SU-DHL-6 (cell line): ENCODE data around the gene CCDC83.

Experiments used
- H2AFZ ChIP-seq: fragments of 200-600 bp; sonication (generic); 2 replicates; pipeline ENCODE4 v1.6.1; 2014; ENCODE audit warnings: low read depth, mild to moderate bottlenecking, moderate library complexity, mixed read lengths, antibody characterized with exemption, low read length; ENCODE audit not compliant: severe bottlenecking
- H3F3A ChIP-seq: fragments of 200-600 bp; shearing (Covaris generic); 2 replicates; pipeline ENCODE4 v1.6.0; 2016; ENCODE audit warnings: antibody characterized with exemption, mild to moderate bottlenecking; ENCODE audit not compliant: insufficient read depth
- H3K27ac ChIP-seq: fragments of 200-600 bp; sonication (generic); 2 replicates; pipeline ENCODE4 v1.5.1; 2016; ENCODE audit warnings: low read depth, mild to moderate bottlenecking, low read length, moderate library complexity, mixed read lengths
- H3K27me3 ChIP-seq: fragments of 200-600 bp; sonication (generic), shearing (Covaris generic); 2 replicates; pipeline ENCODE4 v1.6.0; 2014; ENCODE audit warnings: mild to moderate bottlenecking, low read length
- H3K36me3 ChIP-seq: fragments of 200-600 bp; sonication (generic); 2 replicates; pipeline ENCODE4 v1.6.1; 2014; ENCODE audit warnings: mild to moderate bottlenecking, low read length, mixed read lengths
- H3K4me2 ChIP-seq: fragments of 300-600, 200-600 bp; shearing (Covaris generic), sonication (generic); 2 replicates; pipeline ENCODE4 v1.6.0; 2014; ENCODE audit warnings: low read length, low read depth, mild to moderate bottlenecking; ENCODE audit not compliant: poor library complexity, severe bottlenecking
- H3K4me3 ChIP-seq: fragments of 200-600 bp; sonication (generic); 2 replicates; pipeline ENCODE4 v1.5.1; 2014; ENCODE audit warnings: antibody characterized with exemption, low read length, mild to moderate bottlenecking, mixed read lengths; ENCODE audit not compliant: insufficient read depth, poor library complexity, severe bottlenecking
- H3K79me2 ChIP-seq: fragments of 200-600 bp; sonication (generic); 2 replicates; pipeline ENCODE4 v1.6.1; 2014; ENCODE audit warnings: mild to moderate bottlenecking, low read length, moderate library complexity; ENCODE audit not compliant: insufficient read depth
- H3K9ac ChIP-seq: fragments of 200-600 bp; sonication (generic); 2 replicates; pipeline ENCODE4 v1.7.0; 2014; ENCODE audit warnings: mild to moderate bottlenecking, low read length
- H3K9me2 ChIP-seq: fragments of 200-600 bp; sonication (generic); replicated peaks from 2 replicates; pipeline ENCODE4 v1.6.1; 2014; ENCODE audit warnings: low read length; ENCODE audit not compliant: insufficient read depth
- H3K9me3 ChIP-seq: fragments of 200-600 bp; sonication (generic); 2 replicates; pipeline ENCODE4 v1.6.1; 2014; ENCODE audit warnings: low read length, mixed read lengths; ENCODE audit not compliant: insufficient read depth
- H4K20me1 ChIP-seq: fragments of 200-600 bp; sonication (generic); 2 replicates; pipeline ENCODE4 v1.6.1; 2014; ENCODE audit warnings: low read depth, mild to moderate bottlenecking, antibody characterized with exemption, low read length, moderate library complexity, mixed read lengths
- CTCF ChIP-seq: fragments of 200-600 bp; sonication (generic); IDR thresholded peaks from one replicate; pipeline ENCODE4 v1.5.1; 2017; ENCODE audit warnings: antibody characterized with exemption, mild to moderate bottlenecking, low read length, moderate library complexity; ENCODE audit not compliant: insufficient read depth, poor library complexity, severe bottlenecking
- EZH2phosphoT487 ChIP-seq: fragments of 200-600 bp; sonication (generic), shearing (Covaris generic); conservative IDR thresholded peaks from 2 replicates; pipeline ENCODE4 v1.6.1; 2018; ENCODE audit warnings: mild to moderate bottlenecking, antibody characterized with exemption, low read length, moderate library complexity, mixed read lengths

The CCDC83 gene

GRCh38 chr11:85826116-85826855 lies 28.9 kb upstream of the CCDC83 start:
- Histone ChIP-seq H3K4me2 (no peak overlapping the region), H3F3A (no peaks in the 10 kb centered on the region), H3K9me2 (no peaks in the 10 kb centered on the region), H3K9me3 (no peaks in the 10 kb centered on the region), H3K36me3 (no peaks in the 10 kb centered on the region), H3K4me3 (no peak overlapping the region), H2AFZ (no peak overlapping the region), H3K79me2 (no peaks in the 10 kb centered on the region), H3K27ac (no peak overlapping the region), H3K9ac (no peak overlapping the region), H4K20me1 (no peaks in the 10 kb centered on the region), H3K27me3 (no peaks in the 10 kb centered on the region)
- TF ChIP-seq CTCF (no peak), EZH2phosphoT487 (no peak)

GRCh38 chr11:85827748-85828639 lies 27.2 kb upstream of the CCDC83 start:
- Histone ChIP-seq H3K27me3 (no peaks in the 10 kb centered on the region), H3K9me2 (no peaks in the 10 kb centered on the region), H3F3A (no peaks in the 10 kb centered on the region), H3K4me2 (no peak overlapping the region), H4K20me1 (no peaks in the 10 kb centered on the region), H3K9ac (no peak overlapping the region), H2AFZ (no peak overlapping the region), H3K4me3 (no peak overlapping the region), H3K36me3 (no peaks in the 10 kb centered on the region), H3K9me3 (no peaks in the 10 kb centered on the region), H3K79me2 (no peaks in the 10 kb centered on the region), H3K27ac (no peak overlapping the region)
- TF ChIP-seq EZH2phosphoT487 (no peak), CTCF (no peak)

DNA sequence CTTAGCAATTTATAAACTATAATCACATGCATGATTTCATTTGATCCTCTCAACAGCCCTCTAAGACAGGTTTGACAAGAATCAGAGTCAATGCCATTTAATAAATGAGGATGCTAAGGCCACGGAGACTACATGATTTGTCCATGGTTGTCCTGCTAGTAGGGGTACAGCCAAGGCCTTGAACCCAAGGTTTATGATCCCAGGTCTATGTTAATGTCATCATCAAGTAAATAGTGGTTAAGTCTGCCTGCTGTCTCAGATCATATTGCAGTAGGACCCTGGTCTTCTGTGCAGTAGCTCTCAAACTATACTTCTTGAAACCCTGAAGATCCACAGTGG lies 26.6 kb upstream of the CCDC83 start:
- Histone ChIP-seq H3K4me2 (no peak overlapping the region), H3K9me3 (no peaks in the 10 kb centered on the region), H3K9ac (no peak overlapping the region), H3F3A (no peaks in the 10 kb centered on the region), H2AFZ (no peak overlapping the region), H4K20me1 (no peaks in the 10 kb centered on the region), H3K9me2 (no peaks in the 10 kb centered on the region), H3K4me3 (no peak overlapping the region), H3K27ac (no peak overlapping the region), H3K79me2 (no peaks in the 10 kb centered on the region), H3K27me3 (no peaks in the 10 kb centered on the region), H3K36me3 (no peaks in the 10 kb centered on the region)
- TF ChIP-seq EZH2phosphoT487 (no peak), CTCF (no peak)
